Hepatocyte (in vitro differentiated cells): ENCODE measurements around the gene ZNF425. TPM values are rescaled to one million over a fixed set of nuclear protein-coding genes. Genes with fewer than 3 reads are reported as not detected.

Source experiments
- DNase-seq: peaks from one replicate; pipeline ENCODE4 v3.0.0-alpha.2; 2016; ENCODE audit warnings: low spot score
- H2AFZ ChIP-seq: fragments of 200-600 bp; sonication (generic); 2 replicates; pipeline ENCODE4 v1.6.0; 2016; ENCODE audit warnings: antibody characterized with exemption, mild to moderate bottlenecking
- H3K27ac ChIP-seq: fragments of 200-600 bp; sonication (generic); 2 replicates; pipeline ENCODE4 v1.5.1; 2016; ENCODE audit warnings: mild to moderate bottlenecking
- H3K27me3 ChIP-seq: fragments of 200-600 bp; sonication (generic); 2 replicates; pipeline ENCODE4 v1.6.1; 2016
- H3K36me3 ChIP-seq: fragments of 200-600 bp; sonication (generic); replicated peaks from 2 replicates; pipeline ENCODE4 v1.5.1; 2016; ENCODE audit warnings: low read depth; ENCODE audit not compliant: insufficient read depth
- H3K4me1 ChIP-seq: fragments of 200-600 bp; sonication (generic); 2 replicates; pipeline ENCODE4 v1.5.1; 2016; ENCODE audit warnings: mild to moderate bottlenecking, moderate library complexity; ENCODE audit not compliant: insufficient read depth
- H3K4me2 ChIP-seq: fragments of 200-600 bp; sonication (generic); 2 replicates; pipeline ENCODE4 v1.6.0; 2016
- H3K4me3 ChIP-seq: fragments of 200-600 bp; sonication (generic); 2 replicates; pipeline ENCODE4 v1.5.1; 2016; ENCODE audit warnings: mild to moderate bottlenecking
- H3K79me2 ChIP-seq: fragments of 200-600 bp; sonication (generic); 2 replicates; pipeline ENCODE4 v1.6.0; 2017; ENCODE audit warnings: mild to moderate bottlenecking
- H3K9me2 ChIP-seq: fragments of 200-600 bp; sonication (generic); replicated peaks from 2 replicates; pipeline ENCODE4 v1.6.0; 2017; ENCODE audit warnings: mild to moderate bottlenecking; ENCODE audit not compliant: insufficient read depth
- H3K9me3 ChIP-seq: fragments of 200-600 bp; sonication (generic); 2 replicates; pipeline ENCODE4 v1.5.1; 2016; ENCODE audit warnings: low read depth, mild to moderate bottlenecking
- H4K20me1 ChIP-seq: fragments of 200-600 bp; sonication (generic); 2 replicates; pipeline ENCODE4 v1.6.0; 2016; ENCODE audit warnings: mild to moderate bottlenecking; ENCODE audit not compliant: insufficient read depth, poor library complexity, severe bottlenecking
- CTCF ChIP-seq: fragments of 200-600 bp; sonication (generic); IDR thresholded peaks from 2 replicates; pipeline ENCODE4 v1.5.1; 2016; ENCODE audit warnings: antibody characterized with exemption, mild to moderate bottlenecking; ENCODE audit not compliant: poor library complexity
- EZH2 ChIP-seq: fragments of 200-600 bp; sonication (generic); IDR thresholded peaks from 2 replicates; pipeline ENCODE4 v1.6.1; 2016; ENCODE audit warnings: antibody characterized with exemption, mild to moderate bottlenecking, borderline replicate concordance
- EZH2phosphoT487 ChIP-seq: fragments of 200-600 bp; sonication (generic); IDR thresholded peaks from one replicate; pipeline ENCODE4 v1.6.1; 2018; ENCODE audit warnings: antibody characterized with exemption, mild to moderate bottlenecking, low read depth, moderate library complexity; ENCODE audit not compliant: unreplicated experiment, severe bottlenecking
- WGBS: methylation state at CpG from one replicate; pipeline ENCODE4 v1.1.6; 2016; ENCODE audit warnings: low lambda C conversion rate; ENCODE audit errors: missing lambda C conversion rate; 5-methylcytosine and 5-hydroxymethylcytosine counted together
- polyA plus RNA-seq: library from polyadenylated mRNA; unstranded; fragments of >200 nt; fragmentation: Nextera tagmentation; extraction: Ambion mirVana; gene quantifications from 2 replicates; pipeline ENCODE4 v1.2.1, GENCODE V29; 2016
- total RNA-seq: library from RNA; depleted of rRNA; stranded (reverse); fragments of >200 nt; gene quantifications from 2 replicates; pipeline ENCODE4 v1.2.3, GENCODE V29; 2014

ZNF425 gene
- total and polyA plus RNA-seq, 2 experiments from 2014 or later: 3.3 to 3.9 TPM

- Histone ChIP-seq H3K9me2 (no peaks in the 10 kb centered on the region), H4K20me1 (no peaks in the 10 kb centered on the region), H3K4me3 (no peak overlapping the region), H3K79me2 (no peaks in the 10 kb centered on the region), H3K4me1 (no peaks in the 10 kb centered on the region), H3K27ac (no peak overlapping the region), H2AFZ (no peak overlapping the region), H3K36me3 (no peaks in the 10 kb centered on the region), H3K4me2 (no peak overlapping the region), H3K9me3 (no peaks in the 10 kb centered on the region), H3K27me3 (no peaks in the 10 kb centered on the region)
- 90% methylated on average over 9 of the region's 9 CpGs for WGBS
- DNase-seq: no peak
- no peak for TF ChIP-seq EZH2
- TF ChIP-seq CTCF: no peak
- no peak for TF ChIP-seq EZH2phosphoT487
These were observed 22.7 kb downstream of the ZNF425 start for GRCh38 chr7:149103424-149103823.

- TF ChIP-seq EZH2phosphoT487 (no peak), CTCF (no peak), EZH2 (no peak)
- H3K9me2 ChIP-seq: no peaks in the 10 kb centered on the region
- no peaks in the 10 kb centered on the region for H3K27me3 ChIP-seq
- H3K4me2 ChIP-seq: no peak overlapping the region
- no peak for DNase-seq
- H3K4me1 ChIP-seq: no peaks in the 10 kb centered on the region
- H2AFZ ChIP-seq: no peak overlapping the region
- H3K4me3 ChIP-seq: no peak overlapping the region
- no peaks in the 10 kb centered on the region for H4K20me1 ChIP-seq
- no peaks in the 10 kb centered on the region for H3K36me3 ChIP-seq
- no peaks in the 10 kb centered on the region for H3K9me3 ChIP-seq
- no peaks in the 10 kb centered on the region for H3K79me2 ChIP-seq
- 73% methylated on average over 1 of the region's 1 CpG for WGBS
- H3K27ac ChIP-seq: no peak overlapping the region
These were observed 23.5 kb downstream of the ZNF425 start for GRCh38 chr7:149102666-149103065.

GRCh38 chr7:149100821-149101220 lies 25.3 kb downstream of the ZNF425 start:
- no peak for DNase-seq
- no peak overlapping the region for H3K4me2 ChIP-seq
- no peaks in the 10 kb centered on the region for H3K9me2 ChIP-seq
- TF ChIP-seq CTCF: no peak
- H3K27ac ChIP-seq: no peak overlapping the region
- no peaks in the 10 kb centered on the region for H3K36me3 ChIP-seq
- WGBS: 58% methylated on average over 2 of the region's 2 CpGs
- H3K4me3 ChIP-seq: no peak overlapping the region
- no peaks in the 10 kb centered on the region for H3K27me3 ChIP-seq
- H3K79me2 ChIP-seq: no peaks in the 10 kb centered on the region
- no peaks in the 10 kb centered on the region for H4K20me1 ChIP-seq
- no peaks in the 10 kb centered on the region for H3K9me3 ChIP-seq
- no peaks in the 10 kb centered on the region for H3K4me1 ChIP-seq
- no peak overlapping the region for H2AFZ ChIP-seq

- no peak overlapping the region for H2AFZ ChIP-seq
- WGBS: 89% methylated on average over 6 of the region's 6 CpGs
- no peak for DNase-seq
- TF ChIP-seq EZH2 (no peak), EZH2phosphoT487 (no peak), CTCF (no peak)
- H3K9me2 ChIP-seq: no peaks in the 10 kb centered on the region
- H3K36me3 ChIP-seq: no peaks in the 10 kb centered on the region
- H3K27ac ChIP-seq: no peak overlapping the region
- no peaks in the 10 kb centered on the region for H3K27me3 ChIP-seq
- H4K20me1 ChIP-seq: no peaks in the 10 kb centered on the region
- H3K79me2 ChIP-seq: no peaks in the 10 kb centered on the region
- H3K4me2 ChIP-seq: no peak overlapping the region
- H3K4me1 ChIP-seq: no peaks in the 10 kb centered on the region
- H3K4me3 ChIP-seq: no peak overlapping the region
- no peaks in the 10 kb centered on the region for H3K9me3 ChIP-seq
These were observed 27.1 kb downstream of the ZNF425 start for GRCh38 chr7:149099058-149099457.
